MM.1S (cell line): ENCODE data around the gene NFATC2.

Source experiments
- EZH2phosphoT487 ChIP-seq: fragments of 300-600 bp; sonication (generic); IDR thresholded peaks from 2 replicates; pipeline ENCODE4 v1.6.1; 2018; ENCODE audit warnings: antibody characterized with exemption, low read length
- TF ChIP-seq, protein P1 (sequence below): fragments of 300-600 bp; sonication (generic); IDR thresholded peaks from 2 replicates; pipeline ENCODE4 v1.5.1; 2016; ENCODE audit warnings: antibody characterized with exemption, low read length, mixed read lengths

DNA sequence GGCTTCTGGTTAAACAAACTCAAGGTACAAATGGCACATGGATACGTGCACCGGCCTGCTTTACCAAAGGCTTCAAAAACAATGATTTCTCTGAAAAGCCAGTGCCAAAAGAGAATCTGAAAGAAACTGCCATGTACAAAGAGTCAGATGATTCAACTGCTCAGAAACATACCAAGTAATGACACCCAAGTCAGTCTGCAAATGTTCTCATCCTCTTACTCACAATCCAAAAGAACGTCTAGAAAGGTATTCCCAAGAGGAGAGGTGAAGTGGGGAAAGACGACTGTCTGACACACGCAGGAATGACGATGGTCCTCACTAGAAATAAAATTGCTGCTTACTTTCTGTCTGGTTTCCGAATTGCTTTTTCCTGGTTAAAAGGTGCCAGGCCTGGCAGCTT lies 52.9 kb downstream of the NFATC2 start:
- TF ChIP-seq, protein P1, sequence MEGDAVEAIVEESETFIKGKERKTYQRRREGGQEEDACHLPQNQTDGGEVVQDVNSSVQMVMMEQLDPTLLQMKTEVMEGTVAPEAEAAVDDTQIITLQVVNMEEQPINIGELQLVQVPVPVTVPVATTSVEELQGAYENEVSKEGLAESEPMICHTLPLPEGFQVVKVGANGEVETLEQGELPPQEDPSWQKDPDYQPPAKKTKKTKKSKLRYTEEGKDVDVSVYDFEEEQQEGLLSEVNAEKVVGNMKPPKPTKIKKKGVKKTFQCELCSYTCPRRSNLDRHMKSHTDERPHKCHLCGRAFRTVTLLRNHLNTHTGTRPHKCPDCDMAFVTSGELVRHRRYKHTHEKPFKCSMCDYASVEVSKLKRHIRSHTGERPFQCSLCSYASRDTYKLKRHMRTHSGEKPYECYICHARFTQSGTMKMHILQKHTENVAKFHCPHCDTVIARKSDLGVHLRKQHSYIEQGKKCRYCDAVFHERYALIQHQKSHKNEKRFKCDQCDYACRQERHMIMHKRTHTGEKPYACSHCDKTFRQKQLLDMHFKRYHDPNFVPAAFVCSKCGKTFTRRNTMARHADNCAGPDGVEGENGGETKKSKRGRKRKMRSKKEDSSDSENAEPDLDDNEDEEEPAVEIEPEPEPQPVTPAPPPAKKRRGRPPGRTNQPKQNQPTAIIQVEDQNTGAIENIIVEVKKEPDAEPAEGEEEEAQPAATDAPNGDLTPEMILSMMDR = no peak
- no peak for TF ChIP-seq EZH2phosphoT487
